NT2/D1 (cell line): ENCODE results near the gene YWHAH.
"Not testable (repeated sequence)": the region's sequence is repeated elsewhere in the genome, so short reads cannot be mapped to it uniquely, and the experiment has no call there.

ENCODE experiments used
- DNase-seq: peaks from one replicate; pipeline ENCODE4 v3.0.0-alpha.2; 2011; ENCODE audit warnings: low read depth, low spot score
- H3K27me3 ChIP-seq: 2 replicates; pipeline ENCODE4 v1.6.0; 2011; ENCODE audit warnings: mild to moderate bottlenecking; ENCODE audit not compliant: insufficient read length, insufficient read depth
- H3K36me3 ChIP-seq: 2 replicates; pipeline ENCODE4 v1.6.1; 2011; ENCODE audit warnings: mild to moderate bottlenecking, low read length, mixed read lengths; ENCODE audit not compliant: insufficient read depth, insufficient read length
- H3K4me1 ChIP-seq: 2 replicates; pipeline ENCODE4 v1.5.1; 2011; ENCODE audit not compliant: insufficient read depth, insufficient read length
- H3K4me3 ChIP-seq: 2 replicates; pipeline ENCODE4 v1.5.1; 2011; ENCODE audit warnings: low read depth; ENCODE audit not compliant: insufficient read length
- H3K9ac ChIP-seq: 2 replicates; pipeline ENCODE4 v1.6.0; 2011; ENCODE audit warnings: low read depth; ENCODE audit not compliant: insufficient read length
- H3K9me3 ChIP-seq: 2 replicates; pipeline ENCODE4 v1.5.1; 2011; ENCODE audit warnings: mild to moderate bottlenecking, low read length; ENCODE audit not compliant: insufficient read depth
- SUZ12 ChIP-seq: IDR thresholded peaks from 2 replicates; pipeline ENCODE4 v1.6.1; 2011; ENCODE audit not compliant: insufficient read length, insufficient read depth; ENCODE audit errors: extremely low read depth
- YY1 ChIP-seq: IDR thresholded peaks from 2 replicates; pipeline ENCODE4 v1.6.1; 2011; ENCODE audit not compliant: insufficient read length, insufficient read depth
- ZNF274 ChIP-seq: IDR thresholded peaks from 2 replicates; pipeline ENCODE4 v1.6.1; 2011; ENCODE audit warnings: mild to moderate bottlenecking, low read depth, low read length

YWHAH gene

DNA sequence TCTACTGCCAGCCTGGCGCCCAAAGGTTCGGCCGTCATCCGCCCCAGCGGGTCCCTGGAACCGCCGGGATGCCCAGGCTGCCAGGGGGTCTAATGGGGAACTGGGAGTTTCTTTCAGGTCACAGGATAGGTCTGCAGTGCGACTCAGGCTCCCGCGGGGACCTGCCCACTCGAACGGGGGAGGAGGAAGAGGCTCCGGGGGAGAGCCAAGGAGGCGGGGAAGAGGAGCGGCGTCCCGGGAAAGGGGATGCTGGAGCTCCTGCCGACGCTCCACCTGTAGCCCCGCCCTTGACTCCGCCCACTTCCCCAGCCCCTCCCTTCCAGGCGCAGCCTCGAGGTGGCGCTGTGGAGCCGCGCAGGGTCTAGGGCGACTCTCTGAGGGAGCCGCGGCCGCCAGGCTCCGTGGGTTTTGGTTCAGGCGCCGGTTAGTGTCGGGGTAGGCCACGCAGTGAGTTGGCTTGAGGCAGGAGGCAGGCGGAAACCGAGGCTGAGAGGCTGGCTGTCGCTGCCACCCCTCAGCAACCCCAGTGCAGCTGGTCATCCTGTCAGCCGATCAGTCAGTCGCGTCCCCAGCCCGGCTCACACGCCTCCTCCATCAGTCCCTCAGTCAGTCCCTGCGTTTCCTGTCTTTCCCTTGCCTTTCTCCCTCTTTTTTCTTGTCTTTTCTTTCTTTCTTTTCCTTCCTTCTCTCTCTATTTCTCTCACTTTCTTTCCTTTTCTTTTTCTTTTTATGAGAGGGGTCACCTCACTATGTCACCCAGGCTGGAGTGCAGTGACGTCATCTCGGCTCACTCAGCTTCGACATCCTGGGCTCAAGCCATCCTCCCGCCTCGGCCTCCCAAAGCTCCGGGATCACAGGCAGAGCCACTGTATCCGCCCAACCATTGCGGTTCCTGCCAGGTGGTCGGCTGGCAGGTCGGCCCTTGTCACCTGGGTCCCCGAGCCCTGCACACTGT lies 26.4 kb downstream of the YWHAH start:
- peaks cover 7% of the 10 kb centered on the region for H3K27me3 ChIP-seq
- peak overlapping the region; percentile 64 for H3K9ac ChIP-seq
- H3K36me3 ChIP-seq = no peaks in the 10 kb centered on the region
- DNase-seq = peak; percentile 58
- peak overlapping the region; percentile 50 for H3K4me3 ChIP-seq
- no peaks in the 10 kb centered on the region for H3K9me3 ChIP-seq
- TF ChIP-seq SUZ12 (no peak), YY1 (no peak), ZNF274 (no peak)
- no peaks in the 10 kb centered on the region for H3K4me1 ChIP-seq

DNA sequence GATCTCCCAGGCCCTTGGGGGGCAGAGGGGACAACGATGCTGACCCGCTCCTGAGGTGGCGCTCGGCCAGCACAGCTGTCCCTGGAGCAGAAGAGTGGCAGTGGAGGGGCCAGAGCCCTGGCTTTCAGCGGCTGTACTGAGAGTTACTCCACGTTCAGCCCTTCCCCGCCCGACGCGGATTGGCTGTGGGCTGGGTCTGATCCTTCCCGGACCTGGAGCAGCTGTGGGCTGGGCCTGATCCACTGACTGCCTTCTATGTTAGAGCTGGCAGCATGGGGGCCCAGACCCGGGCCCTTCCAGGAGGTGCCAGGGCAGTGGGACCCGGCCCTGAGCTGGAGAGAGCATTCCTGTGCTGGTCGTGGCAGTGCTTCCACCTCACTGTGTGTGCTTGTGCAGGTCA lies 27.8 kb downstream of the YWHAH start:
- no peak overlapping the region for H3K9ac ChIP-seq
- peaks cover 7% of the 10 kb centered on the region for H3K27me3 ChIP-seq
- no peaks in the 10 kb centered on the region for H3K9me3 ChIP-seq
- H3K4me3 ChIP-seq = no peak overlapping the region
- TF ChIP-seq YY1 (no peak), SUZ12 (no peak), ZNF274 (no peak)
- no peaks in the 10 kb centered on the region for H3K36me3 ChIP-seq
- DNase-seq = no peak
- H3K4me1 ChIP-seq = no peaks in the 10 kb centered on the region

DNA sequence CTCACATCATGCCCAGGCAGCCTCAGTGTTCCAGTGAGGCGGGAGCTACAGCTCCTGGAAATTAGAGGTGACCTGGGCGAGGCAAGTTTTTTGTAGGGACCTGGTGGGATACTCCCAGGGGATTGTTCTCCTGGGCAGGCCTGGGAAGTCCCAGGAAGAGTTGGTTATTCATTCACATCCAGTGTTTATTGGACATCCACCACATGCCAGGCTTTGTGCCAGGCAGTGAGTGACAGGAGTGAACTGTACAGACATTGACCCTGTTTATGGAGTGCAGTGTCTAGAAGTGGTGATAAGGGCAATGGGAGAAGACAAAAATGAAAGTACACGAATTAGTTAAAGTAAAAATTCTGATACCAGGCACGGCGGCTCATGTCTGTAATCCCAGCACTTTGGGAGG lies 29.4 kb downstream of the YWHAH start:
- DNase-seq = no peak
- Histone ChIP-seq H3K4me1 (no peaks in the 10 kb centered on the region), H3K4me3 (no peak overlapping the region), H3K27me3 (peaks cover 7% of the 10 kb centered on the region), H3K9ac (no peak overlapping the region), H3K9me3 (no peaks in the 10 kb centered on the region), H3K36me3 (no peaks in the 10 kb centered on the region)
- TF ChIP-seq SUZ12 = no peak
- TF ChIP-seq YY1 = no peak
- no peak for TF ChIP-seq ZNF274

DNA sequence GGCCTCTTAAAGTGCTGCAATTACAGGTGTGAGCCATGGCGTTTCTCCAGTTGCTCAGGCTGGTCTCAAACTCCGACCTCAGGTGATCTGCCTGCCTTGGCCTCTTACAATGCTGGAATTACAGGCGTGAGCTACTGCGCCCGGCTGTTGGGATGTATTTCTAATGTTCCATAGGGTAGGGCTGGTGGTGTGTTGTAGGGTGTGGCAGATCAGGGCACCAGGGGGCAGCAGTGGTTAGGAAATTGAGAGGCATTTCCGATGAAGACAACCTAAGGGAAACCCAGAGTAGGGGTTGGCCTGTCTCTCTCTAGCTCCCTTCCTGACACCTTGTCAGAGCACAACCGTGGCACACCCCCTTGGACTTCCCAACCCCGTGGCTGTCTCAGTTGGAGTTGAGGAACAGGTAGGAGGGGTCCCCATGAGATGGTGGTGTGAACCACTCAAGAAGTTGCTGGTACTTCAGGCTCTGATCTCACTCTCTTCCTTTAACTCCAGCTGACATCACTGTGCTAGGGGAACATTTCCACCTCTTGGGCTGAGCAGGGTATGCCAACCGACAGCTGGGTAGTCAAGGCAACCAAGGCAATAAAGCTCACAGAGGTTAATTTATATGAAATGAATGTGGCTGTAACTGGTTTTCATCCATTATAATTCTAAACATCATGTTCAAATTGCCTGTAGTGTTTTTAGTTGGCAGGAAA lies 33.0 kb downstream of the YWHAH start:
- Histone ChIP-seq H3K27me3 (no peaks in the 10 kb centered on the region), H3K9ac (no peak overlapping the region), H3K9me3 (no peaks in the 10 kb centered on the region), H3K4me3 (no peak overlapping the region), H3K4me1 (no peaks in the 10 kb centered on the region), H3K36me3 (no peaks in the 10 kb centered on the region)
- no peak for TF ChIP-seq YY1
- no peak for TF ChIP-seq ZNF274
- TF ChIP-seq SUZ12 = no peak
- peak; percentile 55 for DNase-seq

DNA sequence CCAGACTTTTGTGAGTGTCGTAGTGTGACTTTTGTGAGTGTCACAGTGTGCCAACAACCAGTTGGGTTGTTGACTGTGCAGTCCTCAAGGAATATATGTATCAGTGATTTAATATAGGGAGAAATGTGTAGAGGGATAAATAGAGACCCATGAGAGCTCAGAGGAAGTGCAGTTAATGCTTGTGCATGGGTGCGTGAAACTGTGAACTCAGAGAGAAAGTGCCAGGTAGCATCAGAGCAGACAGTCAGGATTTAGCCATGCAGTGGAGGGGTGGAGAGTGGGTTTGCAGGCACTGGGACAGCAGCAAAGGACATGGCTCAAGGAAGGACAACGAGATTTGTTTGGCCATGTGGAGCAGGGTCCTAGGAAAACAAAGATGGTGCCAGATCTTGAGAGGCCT lies 33.6 kb downstream of the YWHAH start:
- Histone ChIP-seq H3K4me1 (no peaks in the 10 kb centered on the region), H3K27me3 (no peaks in the 10 kb centered on the region), H3K4me3 (no peak overlapping the region), H3K36me3 (no peaks in the 10 kb centered on the region), H3K9me3 (no peaks in the 10 kb centered on the region), H3K9ac (no peak overlapping the region)
- no peak for DNase-seq
- no peak for TF ChIP-seq YY1
- no peak for TF ChIP-seq ZNF274
- TF ChIP-seq SUZ12 = no peak

DNA sequence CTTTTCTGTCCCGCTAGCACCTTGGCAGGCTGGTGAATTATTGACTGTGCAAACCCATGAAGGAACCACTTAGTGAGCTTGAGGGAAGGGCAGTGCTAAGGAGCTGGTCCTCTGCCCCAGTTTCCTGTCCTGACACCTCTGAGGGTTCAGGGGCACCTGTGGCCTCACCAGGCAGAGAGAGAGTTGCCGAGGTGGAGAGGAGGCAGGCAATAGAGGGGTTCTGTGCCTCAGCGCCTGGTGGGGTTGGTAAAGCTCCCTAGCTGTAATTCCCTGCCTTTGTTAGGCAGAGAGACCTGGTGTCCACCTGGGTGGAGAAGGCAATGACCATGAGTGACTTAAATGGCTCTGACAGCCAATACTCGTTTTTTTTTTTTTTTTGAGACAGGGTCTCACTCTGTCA lies 36.3 kb downstream of the YWHAH start:
- H3K4me3 ChIP-seq = no peak overlapping the region
- peaks cover 2% of the 10 kb centered on the region for H3K4me1 ChIP-seq
- no peaks in the 10 kb centered on the region for H3K9me3 ChIP-seq
- no peak overlapping the region for H3K9ac ChIP-seq
- no peak for TF ChIP-seq SUZ12
- TF ChIP-seq YY1 = no peak
- TF ChIP-seq ZNF274 = no peak
- H3K36me3 ChIP-seq = no peaks in the 10 kb centered on the region
- no peaks in the 10 kb centered on the region for H3K27me3 ChIP-seq
- DNase-seq = no peak

DNA sequence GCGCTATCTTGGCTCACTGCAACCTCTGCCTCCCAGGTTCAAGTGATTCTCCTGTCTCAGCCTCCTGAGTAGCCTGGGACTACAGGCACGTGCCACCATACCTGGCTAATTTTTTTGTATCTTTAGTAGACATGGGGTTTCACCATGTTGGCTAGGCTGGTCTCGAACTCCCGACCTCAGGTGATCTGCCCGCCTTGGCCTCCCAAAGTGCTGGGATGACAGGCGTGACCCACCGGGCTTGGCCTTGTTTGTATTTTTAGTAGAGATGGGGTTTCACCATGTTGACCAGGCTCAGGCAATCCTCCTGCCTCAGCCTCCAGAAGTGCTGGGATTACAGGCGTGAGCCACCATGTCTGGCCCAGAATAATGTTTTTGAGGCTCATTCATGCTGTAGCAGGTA lies 37.6 kb downstream of the YWHAH start:
- not testable (repeated sequence) for H3K9ac ChIP-seq, H3K4me3 ChIP-seq, H3K9me3 ChIP-seq, H3K27me3 ChIP-seq, H3K4me1 ChIP-seq, H3K36me3 ChIP-seq, DNase-seq
